GF-D8 (cell line): Measurements from ENCODE around the gene CCDC6.
"Not testable (repeated sequence)": the region's sequence is repeated elsewhere in the genome, so short reads cannot be mapped to it uniquely, and the experiment has no call there.

ENCODE experiments used
- DNase-seq: peaks from one replicate; lab custom pipeline; 2025; lab: John Stamatoyannopoulos, UW

CCDC6 gene

DNA sequence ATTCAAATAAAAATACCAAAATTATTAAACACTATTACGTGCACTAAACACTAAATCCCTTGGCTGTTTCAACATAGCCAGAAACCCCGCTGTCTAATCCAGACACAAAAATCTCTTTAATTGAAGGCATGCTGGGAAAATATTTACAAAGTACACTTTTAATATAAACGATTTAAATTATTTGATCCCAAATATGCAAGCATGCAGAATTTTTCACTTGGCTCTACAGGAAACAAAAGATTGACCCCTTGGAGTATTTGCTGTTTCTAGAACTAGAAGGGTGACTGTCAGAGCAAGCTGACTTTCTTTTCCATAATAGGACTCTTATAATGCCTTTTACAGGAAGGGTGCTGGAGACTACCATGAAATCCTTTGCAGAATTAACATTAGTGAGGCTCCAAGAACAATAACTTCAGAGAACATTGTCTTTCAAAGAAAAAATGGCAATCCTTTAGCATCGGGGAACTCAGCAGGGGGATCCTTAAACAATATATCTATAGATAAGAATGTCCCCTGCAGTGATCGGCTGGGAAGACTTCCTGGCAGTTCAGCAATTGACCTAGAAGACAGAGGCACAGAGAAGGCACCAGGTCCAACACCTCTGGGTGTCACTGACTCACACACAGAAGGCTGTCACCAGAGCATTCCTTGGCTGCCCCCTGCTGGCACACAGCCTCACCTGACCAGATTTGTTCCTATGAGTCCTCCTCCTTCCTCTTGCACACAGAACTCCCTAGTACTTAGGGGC lies 97.3 kb downstream of the CCDC6 start:
- DNase-seq, result peak; percentile 7

DNA sequence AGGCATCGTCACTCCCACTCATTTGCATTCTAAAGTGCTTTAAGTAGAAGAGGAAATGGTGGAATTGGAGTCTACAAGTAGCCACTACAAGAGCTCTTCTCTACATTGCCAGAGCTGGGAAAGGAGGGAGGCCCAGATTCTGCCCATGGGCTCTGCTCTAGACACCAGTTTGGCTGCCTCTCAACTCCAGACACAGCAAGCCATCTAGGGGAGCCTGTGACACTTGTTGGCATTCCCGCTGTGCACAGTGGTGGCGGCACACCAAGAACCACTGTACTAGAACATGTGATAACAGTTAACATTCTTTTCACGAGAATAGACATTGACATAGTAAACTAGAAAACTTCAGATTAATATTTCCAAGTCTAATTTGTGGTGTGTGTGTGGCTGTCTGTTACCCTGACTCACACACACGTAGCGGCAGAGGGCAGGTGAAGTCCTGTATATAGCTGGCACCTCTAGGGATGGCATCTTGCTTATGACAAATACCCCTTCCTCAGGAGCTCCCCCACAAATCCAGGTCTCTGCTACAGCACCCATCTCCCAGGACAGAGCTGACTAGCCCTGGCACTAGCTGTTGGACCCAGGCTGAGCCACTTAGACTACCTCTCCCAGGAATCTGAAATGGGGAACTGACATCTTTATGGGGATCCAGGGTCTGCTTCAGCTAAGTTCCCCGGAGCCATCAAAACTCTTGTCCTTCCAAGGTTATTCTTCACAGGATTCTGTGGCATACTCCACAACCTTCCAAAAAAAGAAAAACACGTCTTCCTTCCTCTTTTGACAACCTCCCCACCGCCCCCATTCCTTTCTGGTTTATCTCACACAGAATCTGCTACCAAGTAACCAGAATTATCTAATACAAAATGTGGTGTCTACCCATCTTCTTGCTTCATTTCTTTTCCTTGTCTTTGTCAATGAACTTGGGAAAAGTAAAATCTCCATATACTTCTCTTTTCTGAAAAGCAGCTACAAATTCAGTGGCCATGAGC lies 98.4 kb downstream of the CCDC6 start:
- no peak for DNase-seq

DNA sequence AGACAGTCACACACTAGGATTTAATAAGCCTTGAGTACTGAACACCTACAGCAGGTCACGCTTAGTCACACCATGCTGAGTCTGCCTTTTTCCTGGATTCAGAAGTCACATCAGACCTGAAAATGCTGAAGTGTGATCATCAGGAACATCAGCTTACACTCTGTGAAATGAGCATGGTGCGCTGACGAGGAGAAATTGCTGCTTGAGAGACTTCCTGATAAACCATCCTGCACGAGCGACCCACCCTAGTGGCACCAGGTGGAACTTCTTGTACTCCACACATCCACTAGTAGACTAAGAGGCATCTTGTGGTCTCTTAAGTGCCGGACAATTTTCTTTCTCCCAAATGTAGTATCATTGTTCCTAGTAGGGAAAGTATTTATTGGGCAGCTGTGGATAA lies 101.3 kb downstream of the CCDC6 start:
- DNase-seq, result no peak

DNA sequence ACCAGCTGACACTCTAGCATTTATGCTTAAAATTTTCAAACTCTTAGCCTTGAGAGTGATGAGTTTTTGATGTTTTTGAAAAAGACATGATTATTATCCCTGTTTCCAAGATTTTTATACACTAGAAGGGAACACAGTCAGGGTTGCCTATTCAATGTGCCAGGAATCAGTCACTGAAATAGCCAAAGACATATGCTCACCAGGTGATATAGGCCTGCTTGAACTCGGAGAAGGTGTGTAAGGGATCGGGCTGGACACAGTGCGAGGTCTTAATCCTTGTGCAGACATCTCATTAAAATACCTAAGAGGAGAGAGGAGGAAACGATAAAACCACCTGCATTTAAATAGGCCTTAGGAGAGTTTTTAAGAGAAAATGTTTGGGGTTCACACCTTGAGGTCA lies 102.1 kb downstream of the CCDC6 start:
- DNase-seq, result no peak

DNA sequence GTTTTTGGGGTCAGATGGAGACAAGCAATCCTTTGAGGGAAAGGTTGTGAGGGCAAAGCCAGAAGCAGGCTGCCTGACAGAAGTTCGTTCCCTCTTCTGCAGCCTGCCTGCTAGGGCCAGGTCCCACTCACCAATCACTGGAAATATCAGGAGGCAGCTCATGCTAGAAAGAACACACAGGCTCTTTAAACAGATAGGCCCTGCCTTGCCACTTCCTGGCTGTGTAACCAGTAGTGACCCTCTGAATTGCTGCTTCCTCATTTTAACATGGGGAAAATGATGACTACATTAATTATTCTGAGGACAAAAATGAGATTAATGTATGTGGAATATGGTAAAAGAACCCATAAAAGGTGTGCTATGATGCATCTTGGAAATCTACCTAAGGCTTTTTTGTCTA lies 102.6 kb downstream of the CCDC6 start:
- peak; percentile 43 for DNase-seq

DNA sequence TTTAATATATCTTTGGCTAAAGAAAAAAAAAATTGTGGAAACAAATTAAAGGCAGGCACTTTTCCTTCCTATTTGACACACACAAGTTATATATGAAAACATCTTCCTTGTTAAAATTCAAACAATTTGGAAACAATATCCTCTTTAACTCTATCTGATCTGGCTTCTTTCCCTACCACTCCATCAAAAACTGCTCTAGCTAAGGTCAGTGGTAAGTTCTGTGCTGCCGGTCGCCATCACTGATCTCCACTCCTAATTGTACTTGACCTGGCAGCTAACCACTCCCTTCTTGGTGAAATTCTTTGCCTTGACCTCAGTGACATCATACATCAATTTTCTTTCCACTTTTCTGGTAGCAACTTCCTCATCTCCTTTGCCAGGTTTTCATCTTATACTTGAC lies 105.2 kb downstream of the CCDC6 start:
- DNase-seq, result no peak

DNA sequence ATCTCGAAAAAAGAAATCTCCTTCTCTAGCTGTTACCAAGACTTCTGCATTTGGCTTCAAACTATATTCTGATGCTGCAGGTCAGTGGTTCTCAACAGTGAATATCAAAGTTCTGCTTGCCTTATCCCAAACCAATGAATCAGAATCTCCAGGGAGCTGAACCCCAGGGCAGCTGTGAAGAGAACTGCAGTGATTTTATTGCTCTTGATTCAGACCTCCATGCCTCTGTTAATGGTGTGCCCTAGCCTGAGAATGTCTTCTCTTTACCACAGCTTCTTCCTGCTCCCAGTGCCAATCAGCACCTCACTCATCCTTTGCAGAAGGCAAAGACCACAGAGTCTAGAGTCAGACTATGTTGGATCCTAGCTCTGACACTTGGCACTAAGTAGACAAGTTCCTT lies 106.9 kb downstream of the CCDC6 start:
- DNase-seq, result no peak

DNA sequence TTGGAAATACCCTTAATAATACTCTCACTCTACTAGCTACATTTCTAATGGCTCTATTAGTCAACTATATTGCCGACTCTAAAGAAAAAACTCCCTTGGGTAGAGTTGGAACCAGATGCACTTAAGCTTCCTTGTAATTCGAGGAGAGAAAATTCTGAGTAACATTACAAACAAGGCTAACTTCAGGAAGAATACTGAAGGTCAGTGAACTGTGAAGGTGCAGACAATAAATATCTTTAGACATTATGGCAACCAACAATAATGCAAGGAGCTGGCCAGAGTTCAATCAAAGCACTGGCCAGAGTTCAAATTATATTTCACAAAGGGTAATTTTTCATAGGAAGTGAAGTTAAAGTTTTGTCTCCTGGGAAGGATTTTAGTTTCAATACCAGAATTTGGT lies 112.4 kb downstream of the CCDC6 start:
- DNase-seq, result no peak

DNA sequence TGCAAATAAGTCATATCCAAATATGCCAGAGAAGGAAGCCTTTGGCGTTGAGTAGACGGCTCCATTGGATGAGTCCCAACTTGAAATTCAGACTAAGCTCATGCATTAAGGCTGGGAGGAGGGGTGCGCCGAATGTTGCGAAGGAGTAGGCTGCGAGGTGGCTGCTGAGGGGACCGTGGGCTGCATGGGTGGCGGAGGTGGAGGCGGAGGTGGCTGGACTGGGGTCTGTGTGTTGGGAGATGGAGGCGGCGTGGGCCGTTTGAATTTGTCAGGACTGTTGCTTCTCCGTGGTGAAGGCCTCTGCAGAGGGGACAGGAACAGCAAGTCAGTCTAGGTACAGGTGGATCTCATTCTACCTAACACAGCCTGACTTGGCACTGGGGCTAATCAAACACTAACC lies 113.5 kb downstream of the CCDC6 start:
- no peak for DNase-seq

DNA sequence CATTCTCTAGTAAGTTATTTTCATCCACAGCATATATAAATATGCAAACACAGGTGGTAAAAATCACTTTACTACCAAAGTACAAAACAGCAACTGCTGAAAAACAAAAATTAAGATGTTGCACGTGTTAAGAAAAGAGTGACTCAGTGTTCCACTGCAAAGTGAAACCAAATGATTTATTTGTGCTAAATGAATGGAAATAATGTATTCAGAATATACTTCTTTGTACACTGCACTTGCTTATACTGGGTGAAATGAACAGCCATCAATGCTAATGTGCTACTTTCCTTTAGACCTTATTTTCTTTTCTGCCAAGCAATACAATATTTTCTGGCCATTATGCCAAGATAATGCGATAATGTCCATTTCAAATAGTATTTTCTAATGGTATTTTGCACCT lies 114.8 kb downstream of the CCDC6 start:
- no peak for DNase-seq

DNA sequence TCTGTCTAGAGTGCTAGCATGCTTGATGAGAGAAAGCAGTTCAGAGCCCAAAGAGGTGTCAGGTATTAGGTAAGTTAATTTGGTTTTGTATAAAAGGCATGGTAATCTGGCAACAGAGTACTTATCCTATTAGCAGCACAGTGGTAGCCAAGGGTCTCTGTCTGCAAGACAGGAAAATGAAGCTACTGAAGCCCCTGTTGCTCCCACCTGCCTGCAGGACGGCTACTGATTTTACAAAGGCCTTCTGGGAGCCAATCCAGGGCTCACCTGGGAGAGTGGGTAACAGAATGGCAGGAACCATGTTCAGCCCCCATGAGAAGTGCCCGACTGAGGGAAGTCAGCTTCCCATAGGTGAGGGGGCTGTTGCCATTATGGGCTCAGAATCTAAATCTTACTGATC lies 116.3 kb downstream of the CCDC6 start:
- DNase-seq, result not testable (repeated sequence)

DNA sequence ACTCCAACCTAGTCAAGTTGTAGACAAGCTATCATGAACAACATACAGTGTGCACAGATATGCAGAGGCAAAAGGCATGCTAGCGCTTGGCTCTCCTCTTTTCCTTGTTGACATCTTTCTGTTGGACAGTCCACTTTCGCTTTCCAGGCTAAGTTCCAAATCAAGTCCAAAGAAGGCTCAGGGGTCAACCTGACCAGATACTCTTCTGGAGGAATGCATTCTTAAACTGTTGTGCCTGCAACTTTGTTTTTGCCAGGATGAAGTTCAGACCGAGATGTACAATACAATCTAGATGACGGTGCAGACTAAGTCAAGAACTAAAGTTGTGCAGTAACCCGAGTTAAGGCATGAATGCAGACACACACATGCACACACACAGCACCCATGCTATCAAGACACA lies 117.4 kb downstream of the CCDC6 start:
- DNase-seq, result not testable (repeated sequence)

DNA sequence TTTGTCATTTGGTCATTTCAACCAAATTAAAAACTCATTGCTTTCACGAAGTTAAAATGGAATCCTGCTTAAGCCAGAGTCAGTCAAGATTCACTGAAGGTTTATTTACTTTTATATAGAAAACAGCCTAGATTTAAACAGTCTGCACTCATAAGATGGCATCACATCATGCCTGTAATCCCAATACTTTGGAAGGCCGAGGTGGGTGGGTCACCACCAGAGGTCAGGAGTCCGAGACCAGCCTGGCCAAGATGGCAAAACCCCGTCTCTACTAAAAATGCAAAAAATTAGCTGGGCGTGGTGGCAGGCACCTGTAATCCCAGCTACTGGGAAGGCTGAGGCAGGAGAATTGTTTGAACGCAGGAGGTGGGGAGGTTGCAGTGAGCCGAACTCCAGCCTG lies 119.3 kb downstream of the CCDC6 start:
- not testable (repeated sequence) for DNase-seq

DNA sequence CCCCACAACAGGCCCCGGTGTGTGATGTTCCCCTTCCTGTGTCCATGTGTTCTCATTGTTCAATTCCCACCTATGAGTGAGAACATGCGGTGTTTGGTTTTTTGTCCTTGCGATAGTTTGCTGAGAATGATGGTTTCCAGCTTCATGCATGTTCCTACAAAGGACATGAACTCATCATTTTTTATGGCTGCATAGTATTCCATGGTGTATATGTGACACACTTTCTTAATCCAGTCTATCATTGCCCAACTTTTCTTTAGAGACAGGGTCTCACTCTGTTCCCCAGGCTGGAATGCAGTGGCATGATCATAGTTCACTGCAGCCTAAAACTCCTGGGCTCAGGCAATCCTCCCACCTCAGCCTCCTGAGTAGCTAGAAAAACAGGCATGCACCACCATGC lies 120.9 kb downstream of the CCDC6 start:
- not testable (repeated sequence) for DNase-seq

DNA sequence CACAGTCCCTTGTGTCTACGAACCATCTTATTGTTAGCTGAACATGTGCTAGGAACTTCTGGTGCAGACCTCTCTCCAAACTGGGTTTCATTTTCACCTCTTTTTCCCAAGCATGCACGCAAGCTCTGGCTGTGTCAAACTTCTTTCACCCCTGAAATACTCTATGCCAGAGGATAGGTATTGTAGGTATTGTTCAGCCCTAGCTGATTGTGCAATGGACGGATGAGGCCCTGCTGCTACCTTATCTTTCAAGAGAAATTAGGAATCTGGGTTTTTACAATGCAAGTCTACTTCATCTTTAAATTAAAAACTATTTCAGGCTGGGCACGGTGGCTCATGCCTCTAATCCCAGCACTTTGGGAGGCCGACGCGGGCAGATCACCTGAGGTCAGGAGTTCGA lies 124.8 kb downstream of the CCDC6 start:
- no peak for DNase-seq

DNA sequence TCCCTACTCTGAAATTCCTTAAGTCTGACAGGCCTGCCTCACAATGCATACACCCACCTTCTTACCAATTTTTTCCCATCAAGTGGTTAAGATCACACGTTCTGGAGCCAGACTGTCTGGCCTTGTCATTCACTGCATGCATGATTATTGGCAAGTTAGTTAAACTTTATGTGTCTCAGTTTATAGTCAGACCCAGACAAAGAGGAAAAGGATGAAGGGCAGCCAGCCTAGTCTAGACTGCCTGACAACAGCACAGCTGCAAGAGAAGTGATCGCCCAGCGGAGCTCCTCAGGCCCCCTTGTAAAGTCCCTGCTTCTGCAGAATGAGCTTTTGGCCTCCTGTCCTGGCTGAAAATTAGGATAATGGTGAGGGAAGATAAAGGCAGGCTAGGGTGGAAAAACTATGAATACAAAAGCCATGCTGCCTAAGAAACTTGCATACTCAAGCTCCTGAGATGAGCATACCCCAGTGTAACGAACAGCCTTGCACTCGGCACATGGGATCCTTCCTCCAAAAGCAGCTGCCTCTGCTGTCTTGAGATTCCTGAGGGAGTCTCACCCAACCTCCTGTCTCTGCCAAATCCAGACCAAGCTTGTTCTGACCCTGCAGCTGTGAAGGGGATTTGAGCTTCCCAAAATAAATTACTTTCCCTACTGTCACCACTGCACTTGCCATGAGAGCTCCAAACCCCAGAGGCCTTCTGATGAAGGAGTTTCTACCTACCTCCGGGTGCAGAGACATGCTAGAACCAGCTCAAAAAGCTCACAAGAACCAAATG lies 126.4 kb downstream of the CCDC6 start:
- DNase-seq, result no peak

DNA sequence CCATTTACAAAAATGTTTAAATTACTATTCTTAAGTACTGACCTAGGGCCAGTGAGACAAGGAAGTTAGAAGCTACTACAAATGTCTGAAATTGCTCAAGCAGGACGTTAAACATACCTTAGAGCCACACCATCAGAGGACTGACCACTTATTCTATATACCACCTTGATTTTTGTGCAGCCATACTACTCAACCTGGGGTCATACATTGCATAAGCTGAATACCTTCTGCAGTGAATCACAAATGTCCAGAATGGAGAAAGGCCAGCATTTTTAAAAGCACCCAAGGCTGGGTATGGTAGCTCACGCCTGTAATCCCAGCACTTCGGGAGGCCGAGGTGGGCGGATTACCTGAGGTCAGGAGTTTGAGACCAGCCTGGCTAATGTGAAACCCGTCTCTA lies 131.9 kb downstream of the CCDC6 start:
- DNase-seq, result no peak

DNA sequence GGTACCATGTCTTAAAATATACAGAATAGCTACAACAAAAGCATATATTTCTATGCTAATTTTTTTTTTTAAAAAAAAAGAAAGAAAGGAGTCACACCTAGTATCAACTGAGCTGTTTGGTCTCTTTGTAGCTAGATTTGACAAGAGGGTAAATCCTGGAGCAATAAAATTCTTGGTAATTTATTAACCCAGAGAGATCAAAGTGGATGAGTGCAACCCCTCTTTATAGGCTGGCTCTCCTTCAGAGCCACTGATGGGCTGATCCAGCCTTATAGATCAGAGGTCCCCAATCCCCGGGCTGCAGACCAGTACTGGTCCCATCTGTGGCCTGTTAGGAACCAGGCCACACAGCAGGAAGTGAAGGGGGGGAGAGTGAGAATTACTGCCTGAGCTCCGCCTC lies 133.3 kb downstream of the CCDC6 start:
- no peak for DNase-seq

DNA sequence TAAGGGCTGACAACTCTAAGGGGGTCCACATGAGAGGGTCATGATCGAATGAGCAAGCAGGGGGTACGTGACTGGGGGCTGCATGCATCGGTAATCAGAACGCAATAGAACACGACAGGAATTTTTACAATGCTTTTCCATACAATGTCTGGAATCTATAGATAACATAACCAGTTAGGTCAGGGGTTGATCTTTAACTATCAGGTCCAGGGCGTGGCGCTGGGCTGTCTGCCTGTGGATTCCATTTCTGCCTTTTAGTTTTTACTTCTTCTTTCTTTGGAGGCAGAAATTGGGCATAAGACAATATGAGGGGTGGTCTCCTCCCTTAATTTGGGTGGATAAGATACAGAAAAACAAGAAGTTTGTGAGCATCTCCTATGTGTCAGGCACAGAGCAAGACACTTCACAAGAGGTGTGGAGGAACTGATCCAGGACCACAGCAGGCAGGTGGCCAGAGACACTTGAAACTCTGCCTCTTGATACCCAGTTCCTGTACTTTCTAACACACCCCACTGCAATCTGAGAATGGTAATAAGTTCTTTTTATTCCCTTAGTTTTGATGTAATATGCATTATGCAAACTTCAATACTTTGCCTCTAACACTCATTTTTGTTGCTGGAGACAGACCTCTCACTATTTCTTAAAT lies 135.1 kb downstream of the CCDC6 start:
- DNase-seq, result no peak

DNA sequence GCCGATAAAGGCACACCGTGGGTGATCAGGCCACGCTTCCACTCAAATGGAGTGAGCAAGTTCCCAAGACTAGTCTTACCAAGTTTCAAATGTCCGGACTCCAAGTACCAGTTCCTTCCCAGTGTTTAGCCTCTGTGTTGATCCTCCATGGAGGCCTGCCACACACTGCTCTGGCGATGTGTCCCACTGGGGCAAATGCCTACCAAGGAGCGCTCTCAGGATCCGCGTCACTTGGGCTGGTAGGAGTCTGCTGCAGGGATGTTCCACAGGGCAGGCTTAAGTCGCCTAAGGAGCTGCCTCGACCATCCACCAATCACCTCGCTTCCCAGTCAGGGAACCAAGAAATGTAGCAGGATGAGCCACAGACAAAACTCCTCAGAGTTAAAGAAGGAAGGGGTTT lies 135.7 kb downstream of the CCDC6 start:
- DNase-seq, result no peak

DNA sequence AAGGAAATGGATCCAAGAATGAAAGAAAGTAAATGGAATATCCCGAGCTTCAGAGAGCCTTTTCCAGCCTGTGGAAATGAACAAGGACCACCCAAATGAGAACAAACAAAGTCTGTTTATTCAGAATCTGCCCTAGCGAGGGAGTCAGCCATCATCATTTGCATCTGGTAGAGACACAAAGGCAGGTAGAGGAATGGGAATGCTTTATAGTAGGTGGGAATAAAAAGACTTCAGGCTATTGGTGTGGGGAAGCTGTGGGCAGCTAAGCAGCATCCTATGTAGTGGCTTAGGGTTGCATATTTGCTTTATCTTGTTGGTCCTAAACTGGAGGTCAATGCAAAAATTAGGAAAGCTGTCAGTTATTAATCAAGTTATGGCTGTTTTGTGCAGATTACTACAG lies 143.9 kb downstream of the CCDC6 start:
- no peak for DNase-seq

DNA sequence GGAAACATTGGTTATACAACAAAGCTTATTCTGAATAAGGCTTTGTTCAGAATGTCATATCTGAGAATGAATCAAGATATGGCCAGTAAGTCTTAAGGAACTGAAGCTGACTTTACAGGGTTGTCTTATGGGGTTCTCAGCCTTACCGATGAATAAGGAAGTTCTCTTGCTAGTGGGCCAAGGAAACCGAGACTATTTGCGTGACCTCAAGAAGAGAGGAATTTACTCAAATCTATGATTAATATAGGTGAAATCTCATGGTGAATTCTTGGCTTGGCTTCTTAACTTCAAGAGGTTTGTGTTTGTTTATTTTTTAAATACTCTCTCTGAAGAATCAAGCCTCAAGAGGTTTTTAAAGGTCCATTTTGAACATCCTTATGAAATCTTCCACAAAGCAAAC lies 148.4 kb downstream of the CCDC6 start:
- no peak for DNase-seq
